GM06990 (cell line): ENCODE data around the gene STXBP5.
A peak's percentile ranks its signal among the peaks of the same experiment; 100 is the strongest.

Experiments
- DNase-seq: peaks from one replicate; pipeline ENCODE4 v3.0.0-alpha.2; 2011; ENCODE audit not compliant: insufficient read length; ENCODE audit errors: extremely low read depth
- H3K27me3 ChIP-seq: replicated peaks from 2 replicates; pipeline ENCODE4 v1.6.0; 2011; ENCODE audit warnings: low read length; ENCODE audit not compliant: control insufficient read depth, insufficient read depth
- H3K36me3 ChIP-seq: 2 replicates; pipeline ENCODE4 v1.5.1; 2011; ENCODE audit warnings: low read length; ENCODE audit not compliant: control insufficient read depth, insufficient read depth
- H3K4me3 ChIP-seq: replicated peaks from 2 replicates; pipeline ENCODE4 v1.5.1; 2011; ENCODE audit warnings: low read depth, mild to moderate bottlenecking, control low read depth, low read length
- CTCF ChIP-seq: IDR thresholded peaks from 2 replicates; pipeline ENCODE4 v1.5.1; 2011; ENCODE audit warnings: low read length, control low read depth, mild to moderate bottlenecking, inconsistent platforms; ENCODE audit not compliant: insufficient read depth, poor library complexity, severe bottlenecking

Gene STXBP5

GRCh38 chr6:147201885-147202515 lies 2.2 kb upstream of the STXBP5 start:
- H3K36me3 ChIP-seq: no peaks in the 10 kb centered on the region
- DNase-seq: no peak
- H3K4me3 ChIP-seq: peak overlapping the region; percentile 94
- H3K27me3 ChIP-seq: no peaks in the 10 kb centered on the region
- no peak for TF ChIP-seq CTCF

- Histone ChIP-seq H3K4me3 (peak overlapping the region; percentile 94), H3K36me3 (no peaks in the 10 kb centered on the region), H3K27me3 (no peaks in the 10 kb centered on the region)
- no peak for TF ChIP-seq CTCF
- peak; percentile 77 for DNase-seq
Measured at GRCh38 chr6:147202516-147203310, 1.5 kb upstream of the STXBP5 start.

DNA sequence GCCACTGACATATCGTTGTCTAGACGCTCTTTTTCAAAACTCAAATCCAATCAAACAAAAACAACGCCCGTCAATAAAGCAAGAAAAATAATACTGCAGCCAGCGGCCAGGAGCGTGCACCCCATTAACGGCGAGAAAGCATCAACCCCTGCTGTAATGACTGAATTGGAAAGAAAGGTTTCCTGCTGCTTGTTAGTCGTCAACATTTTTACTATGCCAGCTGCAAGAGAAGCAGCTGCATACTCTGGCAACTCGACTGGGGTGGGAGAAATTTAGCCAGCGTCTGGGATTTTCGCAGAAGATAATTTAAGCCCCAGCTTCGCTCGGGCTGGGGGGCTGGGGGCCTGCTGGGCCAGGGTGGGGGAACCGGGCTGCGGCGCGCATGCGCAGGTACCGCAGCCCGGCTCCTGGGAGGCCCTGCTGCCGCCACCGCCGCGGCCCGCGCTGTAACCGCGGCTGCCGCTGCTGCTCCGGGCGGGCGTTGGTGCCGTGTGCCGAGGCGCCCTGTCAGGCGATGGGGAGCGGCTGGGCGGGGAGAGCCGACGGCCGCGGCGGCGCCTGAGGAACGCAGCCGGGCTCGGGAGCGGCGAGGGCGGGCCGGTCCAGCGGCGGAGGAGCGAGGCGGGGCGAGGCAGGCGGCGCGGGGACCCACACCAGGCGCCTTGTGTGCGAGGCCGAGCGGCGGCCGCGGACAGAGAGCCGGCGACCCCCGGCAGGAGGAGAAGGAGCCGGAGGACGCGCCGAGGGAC lies 732 bp upstream of the STXBP5 start:
- no peaks in the 10 kb centered on the region for H3K36me3 ChIP-seq
- H3K27me3 ChIP-seq: no peaks in the 10 kb centered on the region
- peak overlapping the region; percentile 94 for H3K4me3 ChIP-seq
- no peak for TF ChIP-seq CTCF
- DNase-seq: peak; percentile 89

GRCh38 chr6:147204843-147205311 lies 660 bp downstream of the STXBP5 start:
- no peak for TF ChIP-seq CTCF
- no peak for DNase-seq
- Histone ChIP-seq H3K27me3 (no peaks in the 10 kb centered on the region), H3K36me3 (no peaks in the 10 kb centered on the region), H3K4me3 (peak overlapping the region; percentile 94)

GRCh38 chr6:147205690-147206600 lies 1.7 kb downstream of the STXBP5 start:
- no peak for TF ChIP-seq CTCF
- peak overlapping the region; percentile 94 for H3K4me3 ChIP-seq
- no peaks in the 10 kb centered on the region for H3K36me3 ChIP-seq
- no peak for DNase-seq
- H3K27me3 ChIP-seq: no peaks in the 10 kb centered on the region
